ENCODE data around the gene ACOT13. TPM values are rescaled to one million over a fixed set of nuclear protein-coding genes. Genes with fewer than 3 reads are reported as not detected.
"Not testable (repeated sequence)": the region's sequence is repeated elsewhere in the genome, so short reads cannot be mapped to it uniquely, and the experiment has no call there.

Gene ACOT13
- total RNA-seq, 1 experiment from 2014 or later: 3.9 TPM

DNA sequence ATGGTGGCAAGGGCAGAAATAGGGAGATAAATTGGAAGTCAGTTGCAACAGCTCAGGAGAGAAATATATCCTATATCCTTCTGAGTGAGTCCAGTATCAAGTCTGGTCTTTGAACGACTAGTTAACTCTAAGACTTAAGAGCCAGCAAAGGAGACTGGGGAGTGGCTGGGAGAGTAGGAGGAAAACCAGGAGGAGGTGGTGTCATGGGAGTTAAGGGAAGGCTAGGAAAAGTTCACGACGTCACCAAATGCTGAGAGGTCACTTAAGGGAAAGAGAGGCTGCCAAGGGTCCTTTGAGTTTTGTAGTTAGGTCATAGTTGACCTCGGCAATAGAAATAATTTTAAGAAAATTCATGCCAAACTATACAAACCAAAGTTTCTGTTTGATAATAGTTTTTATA, 25.1 kb downstream of the ACOT13 start:
- DNase-seq (ENCODE audit: low read depth): no peak

DNA sequence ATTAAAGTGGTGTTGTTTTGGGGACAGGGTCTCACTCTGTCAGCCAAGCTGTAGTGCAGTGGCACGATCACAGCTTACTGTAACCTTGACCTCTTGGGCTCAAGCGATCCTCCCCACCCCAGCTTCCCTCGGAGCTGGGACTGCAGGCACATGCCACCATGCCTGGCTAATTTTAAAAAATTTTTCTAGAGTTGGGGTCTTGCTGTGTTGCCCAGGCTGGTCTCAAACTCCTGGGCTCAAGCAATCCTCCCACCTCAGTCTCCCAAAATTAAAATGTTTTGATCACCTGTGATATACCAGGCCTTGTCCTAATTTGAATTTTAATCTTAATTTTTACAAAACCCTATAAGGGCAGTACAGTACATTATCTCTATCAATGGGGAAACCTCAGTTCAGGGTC, 25.5 kb downstream of the ACOT13 start:
- no peak for DNase-seq (ENCODE audit: low read depth)

DNA sequence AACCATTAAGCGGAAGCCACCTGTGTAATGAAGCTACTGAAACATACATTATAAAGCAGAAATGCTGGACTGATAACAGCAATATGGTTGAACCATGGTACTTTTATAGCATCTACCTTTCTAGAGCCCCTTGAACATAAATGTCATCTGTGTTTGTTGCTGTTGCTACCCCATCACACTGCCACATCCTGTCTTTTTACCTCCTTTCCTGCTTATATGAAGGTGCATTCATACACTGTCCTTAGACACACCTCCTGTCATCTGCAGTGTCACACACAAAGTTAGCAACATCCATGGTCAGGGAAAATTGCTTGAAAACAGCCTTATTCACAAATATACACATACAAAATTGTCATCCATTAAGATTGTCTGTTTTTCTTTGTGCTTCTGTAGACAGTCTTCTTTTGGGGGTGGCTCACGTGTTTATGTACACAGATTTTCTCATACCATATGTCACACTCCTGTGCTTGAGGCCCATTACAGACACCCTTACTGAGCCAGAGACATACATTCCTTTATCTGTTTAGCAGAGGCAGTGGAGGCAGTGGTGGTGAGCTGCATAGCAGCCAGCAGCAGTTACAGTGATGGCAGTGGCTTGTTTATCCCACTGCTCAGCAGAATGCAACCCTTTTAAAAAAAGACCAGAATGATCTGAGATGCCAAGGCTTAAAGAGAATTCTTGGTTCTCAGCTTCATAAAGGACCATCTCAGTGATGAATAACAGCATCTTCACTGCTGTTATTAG, 26.1 kb downstream of the ACOT13 start:
- DNase-seq (ENCODE audit: low read depth): no peak

DNA sequence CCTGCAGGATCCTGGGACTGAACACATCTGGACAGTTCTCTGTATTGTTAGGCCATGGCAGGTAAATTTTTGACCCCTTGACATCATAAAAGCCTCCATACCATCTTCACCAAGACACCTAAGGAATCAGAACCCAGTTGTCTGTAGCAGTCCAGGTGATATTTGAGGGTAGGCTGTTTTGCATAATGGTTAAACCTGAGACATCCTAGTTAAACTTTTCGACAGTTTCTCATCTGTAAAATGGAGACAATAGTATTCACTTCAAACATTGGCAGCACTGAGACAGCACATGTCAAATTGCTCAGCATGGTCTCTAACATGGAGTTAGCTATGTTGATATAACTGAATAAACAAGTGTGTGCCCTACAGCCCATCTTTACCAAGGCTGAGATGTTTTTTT, 27.3 kb downstream of the ACOT13 start:
- no peak for DNase-seq (ENCODE audit: low read depth)

DNA sequence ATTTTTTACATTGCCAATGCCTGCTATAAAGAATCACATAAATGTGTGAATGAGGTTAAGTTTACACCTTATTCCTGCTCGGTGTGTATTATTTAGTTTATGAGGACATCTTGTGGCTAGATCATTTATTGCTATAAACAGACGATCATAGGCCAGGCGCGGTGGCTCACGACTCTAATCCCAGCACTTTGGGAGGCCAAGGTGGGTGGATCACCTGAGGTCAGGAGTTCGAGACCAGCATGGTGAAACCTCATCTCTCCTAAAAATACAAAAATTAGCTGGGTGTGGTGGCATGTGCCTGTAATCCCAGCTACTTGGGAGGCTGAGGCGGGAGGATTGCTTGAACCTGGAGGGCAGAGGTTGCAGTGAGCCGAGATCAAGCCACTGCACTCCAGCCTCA, 28.8 kb downstream of the ACOT13 start:
- DNase-seq (ENCODE audit: low read depth): peak; percentile 55

DNA sequence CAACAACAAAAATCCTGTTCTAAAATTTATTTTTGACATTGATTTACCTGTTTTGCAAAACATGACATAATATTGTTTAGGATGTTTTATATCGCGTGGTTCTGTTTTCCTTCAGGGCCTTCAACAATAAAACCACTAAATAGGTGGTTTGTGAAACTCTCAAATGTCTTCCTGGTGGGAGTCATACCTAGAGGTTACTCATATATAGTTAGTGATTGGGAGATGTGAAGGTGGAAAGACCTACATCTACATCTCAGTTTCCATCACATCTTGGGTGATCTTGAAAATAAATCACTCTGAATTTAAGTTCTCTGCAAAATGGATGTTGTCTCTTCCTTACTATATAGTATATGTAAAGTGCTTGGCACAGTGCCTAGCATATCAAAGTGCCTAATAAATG, 29.2 kb downstream of the ACOT13 start:
- no peak for DNase-seq (ENCODE audit: low read depth)

DNA sequence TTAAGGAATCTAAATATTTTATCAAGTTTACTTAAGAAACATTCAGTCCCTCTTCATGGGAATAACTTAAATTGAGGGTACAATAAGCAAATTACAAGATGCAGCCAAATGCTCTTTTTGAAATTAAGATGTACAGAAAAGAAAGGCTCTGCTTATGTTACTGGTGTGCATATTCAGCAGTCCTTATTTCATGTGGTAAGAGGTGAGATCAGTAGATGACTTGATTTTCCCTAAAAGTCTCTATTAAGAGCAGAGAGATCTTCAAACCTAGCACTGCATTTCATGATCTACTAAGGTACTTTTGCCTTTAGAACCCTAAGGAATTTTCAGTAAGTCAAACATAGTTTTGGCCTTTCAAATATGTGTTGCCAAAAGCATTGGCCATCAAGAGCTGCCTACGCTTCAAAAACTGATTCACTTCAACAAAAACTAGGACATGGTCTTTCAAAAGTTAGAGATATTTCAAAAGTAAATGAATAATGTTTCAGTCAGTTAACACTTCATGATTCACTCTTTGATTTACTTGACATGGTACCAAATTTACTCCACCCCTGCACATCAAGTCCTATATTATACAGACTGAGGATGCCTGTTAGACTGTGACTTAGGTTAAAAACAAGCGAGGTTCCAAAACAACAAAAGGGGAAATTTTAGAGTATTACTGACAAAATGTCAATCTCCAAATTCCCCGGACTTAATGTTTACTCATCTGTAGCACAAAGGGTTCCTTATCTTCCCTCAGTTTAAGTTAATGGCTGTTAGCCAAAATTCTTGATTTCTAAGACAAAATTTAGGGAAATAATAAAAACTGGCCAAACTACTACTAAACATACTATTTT, 32.9 kb downstream of the ACOT13 start:
- DNase-seq (ENCODE audit: low read depth): no peak

DNA sequence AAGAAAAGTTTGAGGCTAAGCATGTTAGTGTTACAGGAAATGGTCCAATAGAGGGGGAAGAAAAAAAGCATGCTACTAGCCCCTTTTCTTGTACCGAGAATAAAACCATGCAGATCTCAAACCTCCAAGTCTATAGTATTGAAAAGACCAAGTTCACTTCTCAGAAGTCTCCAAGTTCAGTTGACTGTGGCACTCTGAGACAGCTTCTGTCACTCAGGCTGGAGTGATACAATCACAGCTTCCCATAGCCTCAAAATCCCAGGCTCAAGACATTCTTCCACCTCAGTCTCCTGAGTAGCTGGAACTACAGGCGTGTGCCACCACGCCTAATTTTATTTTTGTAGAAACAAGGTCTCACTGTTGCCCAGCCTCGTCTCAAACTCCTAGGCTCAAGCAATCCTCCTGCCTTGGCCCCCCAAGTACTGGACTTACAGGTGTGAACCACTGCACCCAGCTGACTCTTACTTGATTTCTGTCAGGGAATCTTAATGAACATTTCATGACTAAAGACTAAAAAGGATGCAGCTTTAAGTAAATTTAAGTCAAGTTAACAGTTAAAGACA, 35.9 kb downstream of the ACOT13 start:
- no peak for DNase-seq (ENCODE audit: low read depth)

DNA sequence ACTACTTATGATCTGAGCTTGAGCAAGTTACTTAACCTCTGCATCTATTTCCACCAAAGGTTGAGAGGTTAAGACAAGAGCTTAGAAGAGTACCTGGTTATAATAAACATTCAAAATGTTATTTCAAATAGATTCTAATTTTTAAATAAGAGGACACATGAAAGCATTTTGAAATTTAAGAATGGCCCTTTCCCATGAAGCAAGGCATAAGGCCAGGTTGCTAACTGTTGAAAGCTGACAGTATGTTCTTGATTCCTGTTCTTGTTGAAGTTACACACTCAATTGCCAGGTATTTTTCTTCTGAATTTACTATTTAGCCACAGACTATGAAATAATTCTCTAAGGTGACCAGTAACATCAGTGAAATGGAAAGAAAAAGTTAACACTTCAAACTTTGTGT, 37.6 kb downstream of the ACOT13 start:
- DNase-seq (ENCODE audit: low read depth): no peak

DNA sequence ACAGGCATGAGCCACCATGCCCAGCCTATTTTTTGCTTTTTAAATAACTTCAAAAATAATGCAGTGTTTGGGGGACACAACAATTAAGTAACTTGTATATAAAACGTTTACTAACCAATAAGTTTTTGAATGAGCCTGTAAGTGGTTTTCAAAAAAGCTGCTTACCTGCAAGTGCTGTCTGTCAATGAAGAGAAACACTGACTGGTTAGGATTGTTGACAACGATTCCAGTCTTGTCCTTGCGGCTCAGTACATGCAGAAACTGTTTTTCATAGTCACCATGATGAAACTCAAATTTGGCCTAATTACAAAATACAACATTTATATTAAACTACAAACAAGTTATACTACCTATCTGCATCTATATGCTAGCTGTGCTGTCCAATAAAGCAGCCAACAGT, 41.7 kb downstream of the ACOT13 start:
- DNase-seq (ENCODE audit: low read depth): no peak

DNA sequence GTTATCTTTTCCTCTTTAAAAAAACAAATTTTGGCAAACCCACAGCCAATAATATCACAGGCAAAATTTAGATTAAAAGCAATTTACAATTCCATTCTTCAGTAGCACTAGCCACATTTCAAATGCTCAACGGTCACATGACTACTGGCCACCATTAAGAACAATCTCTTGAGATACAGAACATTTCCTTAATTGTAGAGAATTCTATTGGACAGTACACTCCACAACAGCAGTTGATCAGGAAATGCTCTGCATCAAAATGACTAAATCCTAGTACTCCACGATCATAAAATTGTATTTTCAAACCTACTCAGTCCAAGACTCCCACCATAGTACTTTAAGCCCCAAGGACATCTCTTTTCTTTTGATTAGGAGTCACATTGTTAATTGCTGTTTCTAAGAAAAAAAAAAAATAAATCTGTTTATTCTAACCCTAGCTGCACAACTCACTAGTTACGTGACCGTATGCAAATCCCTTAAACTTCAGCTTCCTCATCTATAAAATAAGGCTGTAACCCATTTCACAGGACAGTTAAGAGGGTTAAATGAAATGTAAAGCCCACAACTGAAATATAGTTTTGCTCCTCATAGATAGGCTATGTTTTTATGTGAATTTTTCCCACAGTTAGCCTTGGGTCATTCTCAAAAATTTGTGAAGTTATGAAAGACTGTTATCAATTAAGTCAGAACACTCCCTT, 42.3 kb downstream of the ACOT13 start:
- no peak for DNase-seq (ENCODE audit: low read depth)

DNA sequence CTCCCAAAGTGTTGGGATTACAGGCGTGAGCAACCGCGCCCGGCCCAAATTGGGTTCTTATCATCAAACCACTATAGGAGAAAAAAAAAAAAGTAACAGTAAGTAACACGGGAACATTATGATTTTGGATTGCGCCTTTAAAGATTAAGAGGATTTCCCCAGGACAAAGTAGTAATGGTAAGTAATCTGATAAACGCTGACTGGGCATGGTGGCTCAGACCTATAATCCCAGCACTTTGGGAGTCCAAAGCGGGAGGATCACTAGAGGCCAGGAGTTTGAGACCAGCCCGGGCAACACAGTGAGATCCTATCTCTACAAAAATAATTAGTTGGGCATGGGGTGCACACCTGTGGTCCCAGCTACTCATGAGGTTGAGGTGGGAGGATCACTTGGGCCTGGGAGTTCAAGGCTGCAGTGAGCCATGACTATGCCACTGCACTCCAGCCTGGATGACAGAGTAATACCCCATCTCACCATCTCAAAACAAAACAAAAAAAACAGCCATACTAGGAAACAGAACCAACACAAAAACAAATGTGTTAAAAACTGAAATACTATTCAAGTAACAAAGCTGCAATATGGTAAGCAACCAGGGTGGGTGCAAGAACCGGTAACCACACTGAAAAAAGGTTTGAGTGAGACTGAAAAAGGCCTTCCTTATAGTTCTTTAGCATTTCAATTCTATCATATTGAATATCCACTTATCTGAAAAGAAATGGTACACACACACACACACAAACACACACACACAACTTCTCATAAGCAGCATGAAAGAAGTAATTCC, 43.8 kb downstream of the ACOT13 start:
- DNase-seq (ENCODE audit: low read depth): no peak

DNA sequence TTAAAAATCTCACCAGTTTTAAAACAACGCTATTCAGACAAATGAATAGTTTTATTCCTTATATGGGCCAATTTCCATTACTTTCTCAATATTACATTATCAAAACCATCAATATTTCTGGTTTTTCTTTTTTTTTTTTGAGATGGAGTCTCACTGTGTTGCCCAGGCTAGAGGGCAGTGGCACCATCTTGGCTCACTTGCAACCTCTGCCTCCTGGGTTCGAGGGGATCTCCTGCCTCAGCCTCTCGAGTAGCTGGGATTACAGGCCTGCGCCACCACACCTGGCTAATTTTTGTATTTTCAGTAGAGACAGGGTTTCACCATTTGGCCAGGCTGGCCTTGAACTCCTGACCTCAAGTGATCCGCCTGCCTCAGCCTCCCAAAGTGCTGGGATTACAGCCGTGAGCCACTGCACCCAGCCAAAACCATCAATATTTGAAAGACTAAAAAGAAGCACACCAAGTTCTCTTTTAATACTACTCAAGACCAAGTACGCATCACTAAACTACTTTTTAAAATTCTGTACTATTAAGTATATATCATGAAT, 49.8 kb downstream of the ACOT13 start:
- DNase-seq (ENCODE audit: low read depth): not testable (repeated sequence)

DNA sequence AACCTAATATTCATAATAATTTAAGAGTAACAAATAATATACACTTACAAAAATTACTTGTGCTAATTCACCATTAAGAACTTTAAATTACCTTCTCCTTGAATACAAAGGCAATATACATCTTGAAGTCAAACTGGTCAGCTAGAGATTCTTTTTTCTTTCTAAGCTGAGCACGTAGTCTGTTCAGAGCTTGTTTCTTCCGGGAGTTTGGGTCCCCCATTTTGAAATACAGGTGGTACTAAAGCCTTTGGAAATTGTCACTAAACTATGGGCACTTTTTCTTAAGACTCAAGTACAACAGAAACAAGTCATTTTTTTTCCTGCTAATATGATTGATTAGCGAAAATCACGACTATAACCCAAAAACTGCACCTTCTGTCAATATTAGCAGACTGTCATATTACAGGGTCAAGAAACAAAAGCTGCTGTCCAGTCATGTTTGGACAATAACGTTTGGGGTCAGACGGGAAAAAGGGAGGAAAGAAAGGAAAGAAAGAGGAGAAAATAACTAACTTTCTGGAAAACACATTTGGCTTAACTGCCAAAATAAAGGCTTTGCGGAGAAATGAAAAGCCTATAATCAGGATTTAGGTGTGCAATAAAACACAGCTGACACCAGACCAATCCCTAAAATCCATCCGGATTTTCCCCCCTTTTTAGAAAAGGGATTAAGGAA, 51.7 kb downstream of the ACOT13 start:
- DNase-seq (ENCODE audit: low read depth): no peak

DNA sequence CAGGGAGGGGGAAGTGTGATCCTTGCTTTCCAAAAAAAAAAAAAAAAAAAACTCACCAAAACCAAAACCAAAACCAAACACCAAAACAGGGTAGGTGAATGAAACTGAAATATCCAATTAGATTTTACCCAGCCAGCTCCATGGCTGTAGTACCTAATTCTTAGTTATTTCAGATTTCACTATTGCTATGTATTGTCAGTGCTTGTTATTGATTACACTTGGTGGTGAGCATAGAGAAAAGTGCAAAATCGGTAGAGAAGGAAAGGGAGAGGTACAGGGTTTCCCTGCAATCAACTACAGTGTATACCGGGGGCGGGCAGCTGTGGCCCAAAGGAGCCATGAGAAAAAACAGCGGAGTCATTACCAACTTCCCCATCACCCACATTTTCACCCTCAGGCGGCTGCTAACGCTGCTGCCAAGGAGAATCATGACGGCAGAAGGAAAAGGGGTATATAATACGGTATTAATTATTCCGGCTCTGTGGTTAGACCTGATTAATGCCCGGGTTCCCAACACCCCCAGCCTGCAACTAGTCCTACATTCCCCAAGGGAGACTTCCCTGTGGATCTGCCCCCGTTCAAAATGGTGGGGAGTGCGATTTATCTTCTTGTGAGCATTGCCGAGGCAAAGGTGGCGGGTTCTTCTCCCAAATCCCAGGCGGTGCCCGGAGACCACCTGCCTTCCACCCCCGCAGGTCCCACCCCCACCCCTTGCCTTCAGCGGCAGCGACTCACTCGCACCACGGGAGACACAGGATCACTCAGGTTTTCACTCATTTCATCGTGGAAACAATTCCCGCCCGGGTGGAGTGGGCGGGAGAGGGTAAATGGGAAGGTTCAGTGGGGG, 52.5 kb downstream of the ACOT13 start, which contains the start of gene C6orf62:
C6orf62 (minus strand) TSS at position 30 of the 847 bp plus-strand sequence. CDS start 486 bp downstream, outside the sequence.
- DNase-seq (ENCODE audit: low read depth): peak; percentile 32

DNA sequence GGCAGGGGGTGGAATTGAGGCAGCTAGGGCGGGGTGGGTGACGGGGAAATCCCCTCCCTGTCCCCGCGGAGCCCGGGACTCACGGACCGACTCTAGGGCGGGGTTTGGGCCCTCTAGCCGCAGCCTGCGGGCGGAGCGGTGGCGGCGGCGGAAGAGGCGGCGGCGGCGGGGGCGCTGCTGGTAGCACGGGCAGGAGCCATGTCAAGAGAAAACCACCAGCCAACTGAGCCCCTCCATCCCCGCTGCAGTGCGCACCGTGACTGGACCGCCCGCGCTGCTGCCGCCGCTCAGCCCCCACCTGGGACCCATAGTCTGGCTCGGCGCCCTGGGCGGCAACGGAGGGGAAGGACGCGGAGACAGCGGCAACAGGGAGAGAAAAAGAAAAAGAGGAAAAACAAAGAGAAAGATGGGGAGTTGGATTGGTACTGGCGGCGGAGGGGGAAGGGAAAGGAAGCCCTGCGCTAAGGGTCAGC, 53.3 kb downstream of the ACOT13 start:
- peak; percentile 44 for DNase-seq (ENCODE audit: low read depth)

DNA sequence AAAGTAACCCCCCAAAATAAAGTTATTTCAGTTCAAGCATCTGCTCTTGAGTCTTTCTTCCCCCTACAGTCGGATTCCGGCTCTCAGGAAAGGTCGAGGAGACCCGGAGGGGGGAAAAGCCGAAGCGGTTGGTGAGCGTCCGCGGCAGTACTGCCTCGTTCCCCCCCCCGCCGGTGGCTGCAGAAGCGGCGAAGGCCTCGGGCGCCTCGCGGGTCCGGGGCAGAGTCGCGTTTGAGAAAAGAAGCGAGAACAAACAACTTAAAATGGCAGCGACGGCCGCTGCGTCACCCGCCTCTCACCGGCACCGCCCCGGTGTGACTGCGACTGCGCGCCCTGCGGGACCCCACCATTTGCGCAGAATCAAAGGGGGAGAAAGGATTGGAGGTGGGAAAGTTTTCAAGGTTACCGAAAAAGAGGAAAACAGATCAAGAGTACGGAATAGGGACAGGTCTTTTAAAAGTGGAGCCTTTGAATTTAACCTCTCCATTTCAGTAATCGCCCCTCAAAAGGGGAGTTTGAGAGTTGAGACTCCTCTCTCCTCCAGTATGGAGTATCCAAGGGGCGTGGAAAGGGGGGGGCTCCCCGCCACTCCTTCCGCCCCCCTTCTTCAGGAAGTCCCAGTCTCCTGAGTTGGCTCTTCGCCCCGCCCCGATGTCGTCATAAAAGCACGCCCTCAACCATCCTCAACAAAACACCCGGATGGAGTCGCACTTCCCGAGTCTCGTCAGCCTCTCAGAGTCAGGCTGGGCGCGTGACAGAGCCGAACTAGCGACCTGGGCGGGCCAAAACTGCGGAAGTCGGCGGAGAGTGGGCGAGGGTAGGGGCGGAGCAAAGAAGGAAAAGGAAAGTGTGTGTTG, 54.0 kb downstream of the ACOT13 start:
- peak; percentile 99 for DNase-seq (ENCODE audit: low read depth)
